Heart right ventricle (tissue), 16 donors: ENCODE results near the gene FAXDC2. TPM values are rescaled to one million over a fixed set of nuclear protein-coding genes. Genes with fewer than 3 reads are reported as not detected.

Source experiments
- ATAC-seq, 8 donors: fragments of 200-7000 bp; cut with Tn5 transposase; one replicate each; pipeline ENCODE4 v1.9.1; 2020; ENCODE audit warnings: mild to moderate bottlenecking in 8 of 8, moderate library complexity in 8 of 8, moderate number of reproducible peaks in 1 of 8
- DNase-seq, 2 donors: peaks; one replicate each; pipeline ENCODE4 v3.0.0-alpha.2; 2020
- H3K27ac ChIP-seq, 10 donors: fragments of 200-600 bp; sonication (generic) in 2 of 10; one replicate each; pipeline versions ENCODE4 v1.5.0 to v1.8.0; 2020 to 2022; ENCODE audit warnings: mild to moderate bottlenecking in 3 of 10
- H3K27me3 ChIP-seq, 7 donors: fragments of 200-600 bp; one replicate each; pipeline ENCODE4 v1.8.0; 2021 to 2022; ENCODE audit warnings: mild to moderate bottlenecking in 2 of 7
- H3K36me3 ChIP-seq, 9 donors: fragments of 200-600 bp; sonication (generic) in 1 of 9; one replicate each; pipeline versions ENCODE4 v1.5.0 to v1.8.0; 2020 to 2022; ENCODE audit warnings: mild to moderate bottlenecking in 2 of 9
- H3K4me1 ChIP-seq, 9 donors: fragments of 200-600 bp; sonication (generic) in 1 of 9; one replicate each; pipeline versions ENCODE4 v1.5.0 to v1.8.0; 2020 to 2022; ENCODE audit warnings: mild to moderate bottlenecking in 4 of 9
- H3K4me3 ChIP-seq, 10 donors: fragments of 200-600 bp; sonication (generic) in 2 of 10; one replicate each; pipeline versions ENCODE4 v1.5.0 to v1.8.0; 2020 to 2022; ENCODE audit warnings: mild to moderate bottlenecking in 7 of 10, moderate library complexity in 2 of 10
- H3K9me3 ChIP-seq, 11 donors: fragments of 200-600 bp in 10 of 11; sonication (generic) in 2 of 11; one replicate each; pipeline versions ENCODE4 v1.5.0 to v1.8.0; 2013 to 2022; ENCODE audit warnings: mild to moderate bottlenecking in 2 of 11, control low read depth in 1 of 11, moderate library complexity in 1 of 11
- CTCF ChIP-seq, 9 donors: fragments of 200-600 bp; sonication (generic) in 2 of 9; IDR thresholded peaks; one replicate each; pipeline versions ENCODE4 v1.5.0 to v1.8.0; 2021 to 2022; ENCODE audit warnings: antibody characterized with exemption in 9 of 9, mild to moderate bottlenecking in 5 of 9, moderate library complexity in 1 of 9
- WGBS, 2 donors: extraction: QIAGEN DNeasy Blood & Tissue Kit; methylation state at CpG; one replicate each; pipeline ENCODE4 v1.1.7; 2013; ENCODE audit warnings: inconsistent platforms in 1 of 2; 5-methylcytosine and 5-hydroxymethylcytosine counted together
- intact Hi-C, 10 donors: fragments of 100-400 bp; cut with DNase I; formaldehyde crosslinking; loops; one replicate each; pipeline versions ENCODE4 v1.11.1 to v1.14.2; 2022
- polyA plus RNA-seq, 2 donors: library from polyadenylated mRNA; stranded (reverse); fragments of 200-250 nt; gene quantifications; one replicate each; pipeline ENCODE4 v1.2.3, GENCODE V29; 2013
- total RNA-seq, 10 donors: library from RNA; stranded (reverse); fragmentation: NEBNext Ultra II Directional in 3 of 10; extraction: Animal tissue kit (Norgen Biotek cat#: 25700) in 3 of 10; gene quantifications; one replicate each; pipeline versions ENCODE4 v1.2.1 to v1.2.4, GENCODE V29; 2021 to 2023
- donor health status: Arrhythmogenic right ventricular cardiomyopathy.
- donor health status: ischemic (EF 13 %, LVEDD 7.1; RV severe dilation, severe dysfunction).
- donor health status: healthy with polysubstance abuse.
- donor health status: DM: no; HTN: yes; CAD: no.
- donor health status: DM: no; HTN: no; CAD: no.
- donor health status: ischemic (EF 25% LVEDD 6.9; RV normal size, moderate dysfunction).
- donor health status: ischemic (EF 25% LVEDD 5.7; RV mildly dilated, moderate dysfunction).
- donor health status: healthy.
- donor health status: DM: yes; HTN: yes; CAD: no.
- donor health status: Ischemic cardiomyopathy.
- donor health status: ischemic (EF 35%, LVEDD 5.7; RV mildly dilated, moderate dysfunction).
- donor health status: nonischemic (EF 11% LVEDD 7.7; RV severe dilation, severe dysfunction).
- donor health status: DM: yes; HTN: yes; CAD: no.
- donor health status: PGD.
- donor health status: ischemic (EF 29% LVEDD 5.4; RV normal size, mild dysfunction).
- donor health status: nonischemic (EF 23%, LVEDD 6.1; RV moderate dilation, normal function).

Gene FAXDC2
- total and polyA plus RNA-seq, 12 donors, result 4.8 to 31.5 (median 20.9) TPM

DNA sequence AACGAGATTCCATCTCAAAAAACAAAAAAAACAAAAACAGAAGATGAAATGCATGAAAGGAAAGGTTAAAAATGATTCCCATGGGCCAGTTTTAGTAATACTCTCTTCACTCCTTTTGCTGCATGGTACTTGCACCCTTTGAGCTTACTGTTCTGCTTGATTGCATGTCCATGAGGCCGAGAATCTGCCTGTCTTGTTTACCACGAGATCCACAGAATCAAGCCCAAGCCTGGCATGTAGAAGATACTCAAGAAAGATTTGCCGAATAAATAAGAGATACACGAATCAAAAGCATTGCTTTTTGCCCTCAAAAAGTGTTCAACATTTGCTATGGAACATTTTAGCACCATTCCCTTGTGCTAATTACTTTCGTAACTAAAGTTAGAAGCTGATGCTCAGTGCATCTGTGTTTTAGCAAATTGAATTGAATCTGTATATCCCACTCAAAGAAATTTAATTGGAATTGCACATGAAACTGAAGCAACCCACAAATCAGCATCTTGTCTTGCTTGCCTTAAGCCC lies 1.1 kb downstream of the FAXDC2 start:
- ATAC-seq (no peak), DNase-seq (no peak)
- no peak for TF ChIP-seq CTCF (IDR thresholded peaks at IDR 0.05)
- peaks cover 0 to 16% (median 0%) of the 10 kb centered on the region in 9 donors for H3K36me3 ChIP-seq
- peak overlapping the region in 9 of 10 donors; percentile 77 to 95 (median 87) for H3K27ac ChIP-seq
- H3K27me3 ChIP-seq, result no peaks in the 10 kb centered on the region
- no peaks in the 10 kb centered on the region for H3K9me3 ChIP-seq
- H3K4me1 ChIP-seq, result peaks cover 7 to 66% (median 38%) of the 10 kb centered on the region in 9 donors
- 45 to 56% methylated on average over 6 of the region's 6 CpGs for WGBS, 2 donors
- H3K4me3 ChIP-seq, result peak overlapping the region in 9 of 10 donors; percentile 45 to 74 (median 66)
- intact Hi-C loops, result no loop called here

DNA sequence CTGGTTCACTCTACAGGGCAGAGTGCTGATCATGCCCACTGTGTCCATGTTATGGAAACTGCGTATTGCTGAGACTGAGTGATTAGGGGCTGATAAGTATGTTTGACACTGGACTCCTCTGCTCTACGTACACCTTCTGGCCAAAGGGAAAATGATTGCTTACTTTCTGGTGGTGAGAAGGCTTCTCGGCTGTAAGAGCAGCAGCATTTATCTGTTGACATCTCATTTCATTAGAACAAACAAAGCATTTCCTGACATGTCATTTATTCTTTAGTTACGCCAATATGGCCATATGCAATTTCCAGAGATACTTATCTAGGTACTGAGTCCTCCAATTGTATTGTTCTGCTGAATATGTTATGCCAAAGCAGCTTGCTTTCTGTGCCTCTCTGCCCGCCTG lies 5.6 kb downstream of the FAXDC2 start:
- intact Hi-C loops, result no loop called here
- ATAC-seq (peak in 1 of 8 donors; percentile 38), DNase-seq (no peak)
- no peak for TF ChIP-seq CTCF (IDR thresholded peaks at IDR 0.05)
- peak overlapping the region in 2 of 10 donors; percentile 2 to 14 for H3K27ac ChIP-seq
- no peaks in the 10 kb centered on the region for H3K27me3 ChIP-seq
- 62 to 68% methylated on average over 5 of the region's 5 CpGs for WGBS, 2 donors
- H3K4me3 ChIP-seq, result peak overlapping the region in 1 of 10 donors; percentile 3
- peaks cover 7 to 77% (median 37%) of the 10 kb centered on the region in 9 donors for H3K4me1 ChIP-seq
- peaks cover 0 to 50% (median 0%) of the 10 kb centered on the region in 9 donors for H3K36me3 ChIP-seq
- no peaks in the 10 kb centered on the region for H3K9me3 ChIP-seq

- peaks cover 0 to 58% (median 20%) of the 10 kb centered on the region in 9 donors for H3K4me1 ChIP-seq
- intact Hi-C loops, result no loop called here
- no peaks in the 10 kb centered on the region for H3K9me3 ChIP-seq
- H3K4me3 ChIP-seq, result no peak overlapping the region
- H3K27me3 ChIP-seq, result no peaks in the 10 kb centered on the region
- H3K36me3 ChIP-seq, result peaks cover 0 to 69% (median 0%) of the 10 kb centered on the region in 9 donors
- DNase-seq (no peak), ATAC-seq (no peak)
- no peak overlapping the region for H3K27ac ChIP-seq
- TF ChIP-seq CTCF (IDR thresholded peaks at IDR 0.05), result no peak
- 84 to 85% methylated on average over 6 of the region's 6 CpGs for WGBS, 2 donors
Observed at GRCh38 chr5:154842689-154843530, 7.5 kb downstream of the FAXDC2 start.

- Histone ChIP-seq H3K27me3 (no peaks in the 10 kb centered on the region), H3K36me3 (peaks cover 0 to 80% (median 5%) of the 10 kb centered on the region in 9 donors), H3K4me3 (no peak overlapping the region), H3K4me1 (peaks cover 0 to 50% (median 18%) of the 10 kb centered on the region in 9 donors), H3K27ac (no peak overlapping the region), H3K9me3 (no peaks in the 10 kb centered on the region)
- ATAC-seq, result peak in 2 of 8 donors; percentile 7 to 19
- no peak for DNase-seq
- no peak for TF ChIP-seq CTCF (IDR thresholded peaks at IDR 0.05)
- intact Hi-C loops, result no loop called here
Observed at GRCh38 chr5:154841273-154841661, 9.1 kb downstream of the FAXDC2 start.
